HFF-Myc (cell line): ENCODE data around the gene LRRC8D.

Source experiments
- DNase-seq: peaks from one replicate; pipeline ENCODE4 v3.0.0-alpha.2; 2011; ENCODE audit warnings: low read depth; ENCODE audit errors: extremely low read depth
- H3K4me3 ChIP-seq: replicated peaks from 2 replicates; pipeline ENCODE4 v1.5.1; 2011; ENCODE audit warnings: low read depth, mild to moderate bottlenecking, control low read depth, low read length
- TF ChIP-seq, protein P1 (sequence below): IDR thresholded peaks from 2 replicates; pipeline ENCODE4 v1.5.1; 2012; ENCODE audit warnings: mild to moderate bottlenecking, low read depth, low read length, control low read depth; ENCODE audit errors: missing control alignments

LRRC8D gene

DNA sequence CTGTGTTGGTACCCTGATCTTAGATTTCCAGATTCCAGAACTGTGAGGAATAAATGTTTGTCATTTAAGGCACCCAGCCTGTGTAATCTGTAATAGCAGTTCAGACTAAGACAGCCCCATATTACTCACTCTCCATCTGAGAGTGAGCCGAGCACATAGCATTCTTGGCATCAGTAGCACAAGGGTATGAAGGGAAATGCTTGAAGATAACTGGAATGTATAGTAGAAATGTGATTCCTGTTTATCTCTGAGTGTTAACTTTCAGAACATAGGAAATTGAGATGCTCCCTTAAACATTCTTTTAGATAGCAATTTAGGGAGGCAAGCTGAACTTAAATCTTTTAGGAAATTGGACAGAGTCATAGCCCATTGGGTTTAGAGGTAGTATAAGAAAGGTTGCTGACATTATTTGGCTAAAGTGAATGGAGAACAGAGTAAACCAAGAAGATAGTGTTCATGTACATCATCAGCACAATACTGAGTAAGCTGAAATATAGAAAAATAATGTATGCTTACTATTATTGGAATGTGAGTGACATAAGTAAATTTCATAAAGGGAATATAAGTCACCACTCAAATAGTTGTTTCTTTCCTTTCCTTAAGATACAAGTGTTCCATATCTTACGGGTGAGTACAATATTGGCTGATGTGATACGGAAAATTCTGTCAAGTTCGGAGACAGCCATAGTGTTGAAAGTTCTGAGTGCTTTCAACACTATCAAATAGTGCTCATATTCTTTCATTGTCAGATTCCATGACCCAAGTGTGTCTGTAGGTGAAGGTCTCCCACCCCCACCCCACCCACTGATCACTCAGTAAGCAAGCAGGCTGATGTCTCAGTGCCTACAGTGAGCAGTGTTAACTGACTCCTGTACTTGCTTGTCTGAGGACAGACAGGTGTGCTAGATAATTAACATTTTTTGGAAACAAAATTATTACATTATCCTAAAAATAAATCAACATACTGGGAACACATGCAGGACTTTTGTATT lies 73.7 kb downstream of the LRRC8D start:
- no peak for DNase-seq
- H3K4me3 ChIP-seq = no peak overlapping the region
- TF ChIP-seq, protein P1, sequence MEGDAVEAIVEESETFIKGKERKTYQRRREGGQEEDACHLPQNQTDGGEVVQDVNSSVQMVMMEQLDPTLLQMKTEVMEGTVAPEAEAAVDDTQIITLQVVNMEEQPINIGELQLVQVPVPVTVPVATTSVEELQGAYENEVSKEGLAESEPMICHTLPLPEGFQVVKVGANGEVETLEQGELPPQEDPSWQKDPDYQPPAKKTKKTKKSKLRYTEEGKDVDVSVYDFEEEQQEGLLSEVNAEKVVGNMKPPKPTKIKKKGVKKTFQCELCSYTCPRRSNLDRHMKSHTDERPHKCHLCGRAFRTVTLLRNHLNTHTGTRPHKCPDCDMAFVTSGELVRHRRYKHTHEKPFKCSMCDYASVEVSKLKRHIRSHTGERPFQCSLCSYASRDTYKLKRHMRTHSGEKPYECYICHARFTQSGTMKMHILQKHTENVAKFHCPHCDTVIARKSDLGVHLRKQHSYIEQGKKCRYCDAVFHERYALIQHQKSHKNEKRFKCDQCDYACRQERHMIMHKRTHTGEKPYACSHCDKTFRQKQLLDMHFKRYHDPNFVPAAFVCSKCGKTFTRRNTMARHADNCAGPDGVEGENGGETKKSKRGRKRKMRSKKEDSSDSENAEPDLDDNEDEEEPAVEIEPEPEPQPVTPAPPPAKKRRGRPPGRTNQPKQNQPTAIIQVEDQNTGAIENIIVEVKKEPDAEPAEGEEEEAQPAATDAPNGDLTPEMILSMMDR = no peak

DNA sequence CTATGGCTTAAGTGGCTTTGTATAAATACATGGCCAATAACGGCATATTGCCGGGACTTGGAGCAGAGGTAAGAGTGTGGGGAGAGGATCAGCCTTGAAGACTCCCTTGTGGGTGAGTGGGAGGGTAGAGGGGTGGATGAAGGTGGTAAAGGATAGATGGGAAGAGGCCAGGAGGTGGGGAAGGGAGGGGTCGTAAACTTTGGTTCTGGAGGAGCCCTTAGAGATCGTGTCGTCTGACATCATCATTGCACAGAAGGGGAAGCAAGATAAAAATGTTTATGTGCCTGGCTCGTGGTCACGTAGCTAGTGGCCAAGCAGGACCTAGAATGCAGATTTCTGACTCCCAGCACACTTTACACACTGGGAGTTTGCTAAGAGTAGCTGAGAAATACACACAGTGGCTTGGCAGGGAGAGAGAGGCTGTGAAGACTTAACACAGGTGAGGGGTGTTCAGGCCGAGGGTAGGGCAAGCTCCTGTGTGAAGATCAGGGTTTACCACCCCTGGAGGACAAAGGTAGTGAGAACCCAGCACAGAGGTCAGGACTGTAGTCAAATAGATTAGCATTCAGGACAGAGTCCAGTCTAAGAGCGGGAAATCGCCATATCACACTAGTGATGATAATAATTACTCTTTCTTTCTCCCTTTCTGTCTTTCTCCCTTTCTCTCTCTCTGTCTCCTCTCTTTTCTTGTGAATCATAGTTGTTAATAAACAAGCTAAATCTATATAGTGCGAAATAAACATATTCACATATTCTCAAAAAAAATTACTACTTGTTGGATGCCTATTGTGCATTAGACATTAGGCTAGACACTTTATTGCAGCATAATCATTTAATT lies 75.5 kb downstream of the LRRC8D start:
- H3K4me3 ChIP-seq = no peak overlapping the region
- no peak for DNase-seq
- TF ChIP-seq, protein P1 = no peak

DNA sequence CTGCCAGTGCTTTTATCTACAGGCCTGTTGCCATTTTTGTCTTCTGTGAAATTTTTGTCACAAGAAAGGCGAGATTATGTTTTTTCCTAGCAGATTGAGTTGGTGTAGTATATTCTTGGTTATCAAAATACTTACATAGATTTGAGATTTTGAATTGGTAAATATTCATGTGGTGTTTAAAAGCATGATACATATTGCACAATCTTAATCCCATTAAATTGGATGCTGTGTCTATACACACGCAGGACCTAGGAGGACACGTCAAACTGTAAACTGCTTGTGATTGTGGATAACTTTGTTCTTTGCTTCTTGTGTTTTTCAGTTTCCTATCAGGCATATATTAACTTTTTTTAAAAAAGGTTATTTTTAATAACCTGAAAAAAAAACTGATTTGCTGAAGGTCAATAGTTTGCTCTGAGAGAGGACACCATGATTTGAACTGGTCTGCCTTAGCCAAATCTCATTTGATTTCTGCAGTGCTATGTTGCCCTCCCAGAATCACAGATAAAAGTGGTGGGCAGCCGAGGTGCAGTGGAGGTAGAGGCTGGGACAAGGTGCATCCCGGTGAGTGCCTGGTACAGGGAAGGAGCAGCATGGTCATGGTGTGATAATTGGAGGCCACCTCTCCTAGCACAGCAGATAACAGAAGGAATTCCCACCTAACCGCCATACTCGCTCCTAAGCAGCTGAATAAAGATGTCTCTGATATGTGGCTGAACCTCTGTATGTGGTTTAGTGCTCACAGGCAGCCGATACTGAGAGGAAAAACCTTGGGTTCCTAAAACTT lies 76.7 kb downstream of the LRRC8D start:
- TF ChIP-seq, protein P1 = no peak
- H3K4me3 ChIP-seq = no peak overlapping the region
- DNase-seq = no peak

DNA sequence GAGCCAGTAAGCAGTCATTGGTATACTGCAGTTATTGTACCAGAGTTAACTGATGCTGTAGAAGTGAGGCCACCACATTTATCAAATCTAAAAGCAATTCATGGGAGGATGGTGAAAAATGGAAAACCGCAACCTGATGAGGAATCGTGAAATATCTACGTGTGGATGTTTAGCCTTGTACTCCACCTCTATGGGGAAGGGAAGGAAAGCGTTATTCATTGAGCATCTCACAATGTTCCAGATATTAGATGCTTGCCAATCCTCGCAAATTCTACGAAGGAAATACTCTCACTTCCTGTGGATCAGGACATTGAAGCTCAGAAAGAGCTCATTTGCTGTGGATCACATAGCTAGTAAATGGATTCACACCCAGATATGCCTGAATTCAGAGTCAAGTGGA lies 77.3 kb downstream of the LRRC8D start:
- no peak overlapping the region for H3K4me3 ChIP-seq
- TF ChIP-seq, protein P1 = no peak
- DNase-seq = no peak

DNA sequence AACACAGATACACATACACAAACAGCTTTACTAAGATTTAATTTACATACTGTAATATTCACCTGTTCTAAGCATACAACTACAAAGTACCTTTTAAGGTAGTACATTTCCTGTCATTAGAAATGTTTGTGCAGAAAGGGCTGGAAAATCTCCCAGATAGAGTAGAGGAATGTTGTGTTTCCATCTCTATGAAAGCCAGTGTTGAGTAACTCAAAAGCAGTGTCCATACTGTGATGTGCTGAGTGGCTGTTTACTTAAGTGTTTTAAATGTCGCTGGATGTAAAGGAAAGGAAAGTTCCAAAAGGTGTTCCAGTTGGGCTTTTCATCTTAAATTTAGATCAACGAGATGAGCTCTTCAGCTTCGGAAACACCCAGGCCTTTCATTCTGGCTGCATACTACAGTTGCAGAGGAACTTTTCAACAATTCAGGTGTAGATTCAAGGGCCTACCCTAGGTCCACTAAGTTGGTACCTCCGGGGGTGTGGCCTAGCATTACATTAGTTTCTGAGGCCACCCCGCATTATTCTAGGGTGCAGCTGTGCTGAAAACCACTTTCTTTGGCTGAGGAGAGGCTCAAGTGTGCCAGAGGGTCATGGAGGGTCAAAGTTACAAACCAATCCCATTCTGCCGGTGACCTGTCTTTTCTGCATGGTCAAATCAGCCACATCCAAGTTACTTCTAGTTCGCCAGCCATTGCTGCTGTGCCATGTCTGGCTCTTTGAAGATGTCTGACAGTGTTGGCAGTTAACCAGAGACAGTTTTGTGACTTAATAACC lies 78.1 kb downstream of the LRRC8D start:
- no peak overlapping the region for H3K4me3 ChIP-seq
- no peak for DNase-seq
- TF ChIP-seq, protein P1 = no peak
